ENCODE measurements around the gene PRSS27.
"Not testable (repeated sequence)": the region's sequence is repeated elsewhere in the genome, so short reads cannot be mapped to it uniquely, and the experiment has no call there.

PRSS27 gene

DNA sequence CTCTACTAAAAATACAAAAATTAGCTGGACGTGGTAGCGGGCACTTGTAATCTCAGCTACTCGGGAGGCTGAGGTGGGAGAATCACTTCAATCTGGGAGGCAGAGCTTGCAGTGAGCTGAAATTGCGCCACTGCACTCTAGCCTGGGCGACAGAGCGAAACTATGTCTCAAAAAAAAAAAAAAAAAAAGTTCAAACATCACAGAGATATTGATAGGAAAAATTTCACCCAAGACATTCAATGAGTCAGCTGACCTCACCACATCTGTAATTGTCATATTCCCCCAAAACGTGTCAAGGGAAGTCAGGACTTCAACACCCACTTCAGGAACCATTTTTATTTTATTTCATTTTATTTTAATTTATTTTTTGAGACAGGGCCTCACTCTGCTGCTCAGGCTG is 8.0 kb upstream of the PRSS27 start:
- TF ChIP-seq, protein P1, sequence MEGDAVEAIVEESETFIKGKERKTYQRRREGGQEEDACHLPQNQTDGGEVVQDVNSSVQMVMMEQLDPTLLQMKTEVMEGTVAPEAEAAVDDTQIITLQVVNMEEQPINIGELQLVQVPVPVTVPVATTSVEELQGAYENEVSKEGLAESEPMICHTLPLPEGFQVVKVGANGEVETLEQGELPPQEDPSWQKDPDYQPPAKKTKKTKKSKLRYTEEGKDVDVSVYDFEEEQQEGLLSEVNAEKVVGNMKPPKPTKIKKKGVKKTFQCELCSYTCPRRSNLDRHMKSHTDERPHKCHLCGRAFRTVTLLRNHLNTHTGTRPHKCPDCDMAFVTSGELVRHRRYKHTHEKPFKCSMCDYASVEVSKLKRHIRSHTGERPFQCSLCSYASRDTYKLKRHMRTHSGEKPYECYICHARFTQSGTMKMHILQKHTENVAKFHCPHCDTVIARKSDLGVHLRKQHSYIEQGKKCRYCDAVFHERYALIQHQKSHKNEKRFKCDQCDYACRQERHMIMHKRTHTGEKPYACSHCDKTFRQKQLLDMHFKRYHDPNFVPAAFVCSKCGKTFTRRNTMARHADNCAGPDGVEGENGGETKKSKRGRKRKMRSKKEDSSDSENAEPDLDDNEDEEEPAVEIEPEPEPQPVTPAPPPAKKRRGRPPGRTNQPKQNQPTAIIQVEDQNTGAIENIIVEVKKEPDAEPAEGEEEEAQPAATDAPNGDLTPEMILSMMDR (conservative IDR thresholded peaks at IDR 0.05; ENCODE audit: low read depth), result no peak
- ChIA-PET CTCF (interaction anchor here (0.6 kb wide), 2 partner anchors 20 to 281 kb away, joined by 3 to 5 read pairs; no protein-coding TSS in a partner anchor), POLR2A (ENCODE audit: low non-redundant PET) (no interaction called here)
- H3K27ac ChIP-seq, result no peak overlapping the region
- DNase-seq (ENCODE audit: low spot score), result no peak

DNA sequence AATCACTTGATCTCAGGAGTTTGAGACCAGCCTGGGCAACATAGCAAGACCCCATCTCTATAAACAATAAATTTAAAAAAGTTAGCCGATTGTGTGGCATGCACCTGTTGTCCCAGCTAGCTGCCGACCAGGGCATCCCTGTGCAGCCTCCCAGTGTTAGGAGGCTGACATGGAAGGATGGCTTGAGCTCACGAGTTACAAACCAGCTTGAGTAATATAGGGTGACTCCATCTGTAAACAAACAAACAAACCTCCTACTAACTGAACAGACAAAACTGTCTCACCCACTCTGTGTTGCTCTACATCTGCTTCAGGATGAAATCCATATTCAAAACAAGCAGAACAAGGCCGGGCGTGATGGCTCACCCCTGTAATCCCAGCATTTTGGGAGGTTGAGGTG is 6.9 kb upstream of the PRSS27 start:
- no peak for DNase-seq (ENCODE audit: low spot score)
- no peak overlapping the region for H3K27ac ChIP-seq
- ChIA-PET CTCF (no interaction called here), POLR2A (ENCODE audit: low non-redundant PET) (no interaction called here)
- TF ChIP-seq, protein P1 (conservative IDR thresholded peaks at IDR 0.05; ENCODE audit: low read depth), result no peak

DNA sequence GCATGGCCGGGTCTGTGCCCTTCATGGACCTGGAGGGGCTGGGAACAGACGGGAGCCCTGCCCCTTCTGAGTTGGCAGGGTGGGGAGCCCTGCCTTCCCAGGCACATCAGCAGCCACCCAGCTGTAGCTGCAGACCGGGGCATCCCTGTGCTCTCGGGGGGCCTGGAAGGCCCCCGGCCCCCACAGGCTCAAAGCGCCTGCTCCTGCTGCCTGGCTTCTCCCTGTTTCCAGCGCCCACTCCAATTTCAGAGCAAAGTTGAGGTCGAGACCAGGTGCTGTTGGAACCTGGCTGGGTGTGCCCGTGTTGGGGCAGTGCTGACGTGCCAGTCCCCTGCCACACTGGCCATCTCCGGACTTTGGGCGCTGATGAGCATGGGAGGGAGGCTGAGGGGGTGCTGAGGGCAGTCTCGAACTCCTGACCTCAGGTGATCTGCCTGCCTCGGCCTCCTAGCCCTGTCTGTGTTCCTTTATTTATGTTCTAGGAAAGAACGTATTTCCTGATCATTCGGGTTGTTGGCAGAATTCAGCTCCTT is 4.9 kb upstream of the PRSS27 start:
- ChIA-PET POLR2A (ENCODE audit: low non-redundant PET) (no interaction called here), CTCF (interaction anchor here (0.6 kb wide), 1 partner anchor 12 kb away, joined by 3 read pairs; no protein-coding TSS in a partner anchor)
- TF ChIP-seq, protein P1 (conservative IDR thresholded peaks at IDR 0.05; ENCODE audit: low read depth), result no peak
- DNase-seq (ENCODE audit: low spot score), result no peak
- H3K27ac ChIP-seq, result no peak overlapping the region

DNA sequence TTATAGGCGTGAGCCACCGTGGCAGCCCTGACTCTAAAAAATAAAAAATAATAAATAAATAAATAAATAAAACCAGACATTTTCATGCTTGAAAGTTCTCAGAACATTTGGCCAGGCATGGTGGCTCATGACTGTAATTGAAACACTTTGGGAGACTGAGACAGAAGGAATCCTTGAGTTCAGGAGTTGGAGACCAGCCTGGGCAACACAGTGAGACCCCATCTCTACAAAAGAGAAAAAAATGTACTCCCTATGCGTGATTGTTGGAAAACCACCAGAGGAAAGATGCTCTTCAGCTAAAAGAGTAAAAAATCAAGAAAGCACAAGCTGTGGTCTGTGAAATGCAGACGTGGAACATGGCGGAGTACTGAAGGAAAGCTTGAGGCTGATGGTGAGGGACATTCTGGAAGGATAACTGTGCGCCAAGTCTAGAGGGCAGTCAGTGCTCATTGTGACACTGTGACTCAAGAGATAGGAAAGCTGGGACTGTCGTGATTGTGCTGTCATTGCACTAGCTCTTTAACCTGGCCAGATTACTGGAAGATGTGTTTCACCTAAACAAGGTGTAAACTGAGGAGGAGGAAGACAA is 4.2 kb upstream of the PRSS27 start:
- no peak overlapping the region for H3K27ac ChIP-seq
- ChIA-PET POLR2A (ENCODE audit: low non-redundant PET) (no interaction called here), CTCF (no interaction called here)
- TF ChIP-seq, protein P1 (conservative IDR thresholded peaks at IDR 0.05; ENCODE audit: low read depth), result no peak
- no peak for DNase-seq (ENCODE audit: low spot score)

DNA sequence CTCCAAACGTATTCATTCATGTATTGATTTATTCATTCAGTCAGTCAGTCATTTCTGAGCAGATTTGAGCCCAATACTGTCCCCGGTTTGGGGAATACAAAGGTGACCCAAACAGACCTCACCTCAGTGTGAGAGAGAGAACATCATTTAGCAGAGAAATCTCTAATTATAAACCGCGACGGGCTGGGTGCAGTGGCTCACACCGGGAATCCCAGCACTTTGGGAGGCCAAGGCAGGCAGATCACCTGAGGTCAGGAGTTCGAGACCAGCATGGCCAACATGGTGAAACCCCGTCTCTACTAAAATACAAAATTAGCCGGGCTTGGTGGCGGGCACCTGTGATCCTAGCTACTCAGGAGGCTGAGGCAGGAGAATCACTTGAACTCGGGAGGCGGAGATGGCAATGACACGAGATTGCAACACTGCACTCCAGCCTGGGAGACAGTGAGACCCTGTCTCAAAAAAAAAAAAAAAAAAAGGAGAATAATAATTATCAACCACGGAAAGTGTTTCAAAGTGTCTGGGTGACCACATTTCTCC is 1.7 kb upstream of the PRSS27 start:
- peak overlapping the region; percentile 90 for H3K27ac ChIP-seq
- CTCF ChIA-PET; DNase-seq (ENCODE audit: low spot score): not testable (repeated sequence)
- POLR2A ChIA-PET (ENCODE audit: low non-redundant PET), result interaction anchor here (0.5 kb wide), 1 partner anchor 40 kb away, joined by 4 read pairs; the partner anchor contains the start of gene KCTD5

DNA sequence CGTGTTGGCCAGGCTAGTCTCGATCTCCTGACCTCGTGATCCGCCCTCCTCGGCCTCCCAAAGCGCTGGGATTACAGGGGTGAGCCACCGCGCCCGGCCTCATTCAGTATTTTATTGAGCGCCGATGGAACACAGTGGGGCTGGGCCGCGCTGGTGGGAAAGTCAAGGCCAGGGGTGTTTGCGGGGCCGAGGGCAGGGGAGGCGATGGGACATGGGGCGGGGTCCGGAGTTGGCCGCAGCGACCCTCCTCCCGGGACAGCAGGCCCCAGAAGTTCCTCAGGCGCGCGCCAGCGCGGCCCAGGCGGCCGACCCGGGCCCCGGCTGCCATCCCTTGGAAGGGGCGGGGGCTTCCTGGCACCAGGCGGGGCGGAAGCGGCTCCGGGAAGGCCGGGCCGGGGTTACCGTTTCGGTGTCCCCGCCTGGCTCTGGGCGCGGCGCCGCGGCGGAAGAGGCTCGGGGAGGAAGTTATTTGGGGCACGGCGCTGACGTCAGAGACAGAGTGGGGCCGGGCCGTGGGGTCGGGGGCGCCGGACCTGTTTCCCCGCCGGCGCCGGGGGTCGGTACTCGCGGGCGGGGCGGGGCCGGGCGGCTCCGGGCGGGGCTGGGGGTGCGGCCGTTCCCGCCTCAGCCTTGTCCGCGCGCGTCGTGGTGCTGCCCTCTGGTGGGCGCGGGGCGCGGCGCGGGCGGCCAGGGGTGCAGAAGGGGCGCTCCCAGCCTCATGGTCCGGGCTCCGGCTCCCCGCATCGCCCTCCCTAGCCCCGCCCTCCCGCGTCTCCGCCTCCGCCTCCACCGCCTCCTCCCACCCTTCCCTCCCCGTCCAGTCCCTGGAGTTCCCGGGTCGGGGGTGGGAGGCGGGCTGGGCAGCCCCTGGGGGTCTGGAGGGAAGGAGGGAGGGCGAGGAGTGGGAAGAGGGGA is 952 bp upstream of the PRSS27 start:
- CTCF ChIA-PET, result interaction anchor here (0.7 kb wide), 1 partner anchor 13 kb away, joined by 4 read pairs; no protein-coding TSS in a partner anchor
- DNase-seq (ENCODE audit: low spot score), result peak; percentile 84
- TF ChIP-seq, protein P1 (conservative IDR thresholded peaks at IDR 0.05; ENCODE audit: low read depth), result peak; percentile 82
- POLR2A ChIA-PET (ENCODE audit: low non-redundant PET), result interaction anchor here (0.5 kb wide), 1 partner anchor 39 kb away, joined by 4 read pairs; the partner anchor contains the start of gene KCTD5
- H3K27ac ChIP-seq, result peak overlapping the region; percentile 90
